ENCODE measurements around the gene L3MBTL2. TPM values are rescaled to one million over a fixed set of nuclear protein-coding genes. Genes with fewer than 3 reads are reported as not detected.

L3MBTL2 gene
- total and polyA plus RNA-seq, 5 experiments from 2014 or later: 27.5 to 44.2 (median 39.9) TPM

DNA sequence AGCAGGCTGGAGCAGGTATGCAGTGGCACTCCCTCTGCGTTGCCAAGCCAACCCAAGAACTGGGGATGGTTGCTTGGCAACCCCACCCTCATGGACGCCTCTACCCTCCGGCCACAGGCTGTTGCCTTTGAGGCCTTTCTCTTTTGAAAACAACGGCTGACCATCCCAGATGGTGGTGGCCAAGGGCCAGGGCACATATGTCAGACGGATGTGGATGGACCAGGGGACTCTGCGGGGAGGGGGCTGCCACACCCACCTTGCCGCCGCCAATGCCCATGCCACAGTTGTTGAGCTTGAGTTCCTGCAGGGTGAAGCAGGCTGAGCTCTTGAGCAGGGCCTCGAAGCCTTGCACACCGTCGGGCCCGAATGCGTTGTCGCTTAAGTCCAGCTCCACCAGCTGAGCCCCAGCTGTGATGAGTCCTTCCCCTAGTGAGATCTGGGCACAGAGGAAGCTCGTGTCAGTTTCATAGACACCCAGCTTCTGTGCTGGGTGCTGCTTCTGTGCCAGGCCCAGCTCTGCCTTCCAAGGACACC, 59.4 kb downstream of the L3MBTL2 start:
- Mint-ChIP-seq H3K27ac (peak overlapping the region in 1 of 10 donors; percentile 80), H3K4me3 (no peak overlapping the region), H3K9me3 (no peaks in the 10 kb centered on the region), H3K36me3 (peaks cover 0 to 84% (median 8%) of the 10 kb centered on the region in 3 donors), H3K27me3 (no peaks in the 10 kb centered on the region), H3K4me1 (peaks cover 0 to 6% (median 5%) of the 10 kb centered on the region in 4 donors)
- ATAC-seq: no peak
- DNase-seq: no peak
- POLR2A ChIA-PET: no interaction called here

DNA sequence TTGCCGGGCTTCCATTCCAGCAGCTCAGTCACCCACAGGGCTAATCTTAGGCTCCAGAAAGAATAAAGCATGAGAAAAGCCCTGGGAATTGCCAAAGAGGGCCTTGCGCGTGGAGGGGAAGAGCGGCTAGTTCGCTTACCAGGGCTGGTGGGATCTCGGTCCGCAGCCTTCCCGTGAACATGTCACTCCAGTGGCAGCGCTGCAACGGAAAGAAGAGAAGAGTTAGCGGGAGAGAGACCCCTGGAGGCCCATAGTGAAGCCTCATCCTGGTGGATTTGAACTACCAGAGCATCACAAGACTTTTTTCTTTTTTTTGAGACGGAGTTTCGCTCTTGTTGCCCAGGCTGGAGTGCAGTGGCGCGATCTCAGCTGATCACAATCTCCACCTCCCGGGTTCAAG, 62.8 kb downstream of the L3MBTL2 start:
- H3K36me3 Mint-ChIP-seq: peaks cover 0 to 83% (median 6%) of the 10 kb centered on the region in 3 donors
- no peaks in the 10 kb centered on the region for H3K9me3 Mint-ChIP-seq
- POLR2A ChIA-PET: no interaction called here

DNA sequence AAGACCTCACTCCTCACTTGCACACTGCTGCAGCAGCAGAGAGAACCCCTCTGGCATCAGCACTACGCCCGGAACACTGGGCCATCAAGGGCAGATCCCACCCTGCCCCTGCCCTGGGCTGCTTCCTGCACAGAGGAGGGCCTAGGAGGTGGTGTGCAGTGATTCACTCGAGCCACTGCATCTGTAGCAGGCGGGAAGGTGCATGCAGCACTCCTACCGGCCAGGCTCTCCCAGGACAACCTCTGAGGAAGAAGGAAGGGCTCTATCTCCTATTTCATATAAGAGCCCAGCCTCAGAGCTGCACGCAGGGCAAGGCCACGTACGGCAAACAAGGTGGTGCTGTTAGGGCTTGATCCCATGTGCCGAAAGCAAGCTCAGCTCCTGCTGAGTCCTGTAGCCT, 66.7 kb downstream of the L3MBTL2 start:
- POLR2A ChIA-PET: interaction anchor here (1.9 kb wide), 1 partner anchor 15 kb away, joined by 5 read pairs; the partner anchor contains the start of gene RANGAP1
- ATAC-seq: no peak
- H3K4me1 Mint-ChIP-seq: peaks cover 0 to 8% (median under 1%) of the 10 kb centered on the region in 4 donors
- H3K4me3 Mint-ChIP-seq: no peak overlapping the region
- H3K27me3 Mint-ChIP-seq: no peaks in the 10 kb centered on the region
- H3K36me3 Mint-ChIP-seq: peaks cover 0 to 88% (median 10%) of the 10 kb centered on the region in 3 donors
- peak overlapping the region in 1 of 10 donors; percentile 45 for H3K27ac Mint-ChIP-seq
- H3K9me3 Mint-ChIP-seq: no peaks in the 10 kb centered on the region
- DNase-seq: no peak

More for the DNA sequence above, 62.8 kb downstream of the L3MBTL2 start:
- ATAC-seq (no peak), DNase-seq (no peak)
- Mint-ChIP-seq H3K4me3 (no peak overlapping the region), H3K27ac (peak overlapping the region in 1 of 10 donors; percentile 15), H3K4me1 (peaks cover 0 to 6% (median 4%) of the 10 kb centered on the region in 4 donors), H3K27me3 (no peaks in the 10 kb centered on the region)

DNA sequence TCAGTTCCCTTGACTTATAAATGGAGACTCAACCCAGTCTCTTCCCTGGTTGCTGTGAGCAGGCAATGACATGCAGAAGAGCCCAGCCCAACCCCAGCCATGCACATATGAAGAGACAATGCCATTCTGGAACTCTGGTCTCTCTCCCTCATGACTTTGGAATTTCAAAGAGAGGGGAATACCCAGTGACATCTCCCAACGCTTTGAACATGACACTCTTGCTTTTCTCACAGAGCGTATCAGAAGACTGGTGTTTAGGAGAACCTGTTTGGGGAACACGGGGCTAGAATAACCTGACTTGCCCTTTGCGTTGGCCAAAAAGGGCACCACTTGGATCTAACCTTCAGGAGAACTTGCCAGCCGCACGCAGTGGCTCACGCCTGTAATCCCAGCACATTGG, 68.0 kb downstream of the L3MBTL2 start:
- peak overlapping the region in 2 of 10 donors; percentile 45 to 56 for H3K27ac Mint-ChIP-seq
- POLR2A ChIA-PET: no interaction called here
- DNase-seq (no peak), ATAC-seq (no peak)
- no peak overlapping the region for H3K4me3 Mint-ChIP-seq
- peaks cover 0 to 86% (median 14%) of the 10 kb centered on the region in 3 donors for H3K36me3 Mint-ChIP-seq
- no peaks in the 10 kb centered on the region for H3K27me3 Mint-ChIP-seq
- H3K9me3 Mint-ChIP-seq: no peaks in the 10 kb centered on the region
- peaks cover 0 to 11% (median under 1%) of the 10 kb centered on the region in 4 donors for H3K4me1 Mint-ChIP-seq

- ATAC-seq (no peak), DNase-seq (no peak)
- Mint-ChIP-seq H3K27ac (peak overlapping the region in 1 of 10 donors; percentile 75), H3K27me3 (no peaks in the 10 kb centered on the region), H3K4me1 (peaks cover 0 to 9% (median 1%) of the 10 kb centered on the region in 4 donors), H3K36me3 (peaks cover 0 to 91% (median 17%) of the 10 kb centered on the region in 3 donors), H3K9me3 (no peaks in the 10 kb centered on the region), H3K4me3 (no peak overlapping the region)
- POLR2A ChIA-PET: no interaction called here
Observed at GRCh38 chr22:41274856-41275255, 69.7 kb downstream of the L3MBTL2 start.

DNA sequence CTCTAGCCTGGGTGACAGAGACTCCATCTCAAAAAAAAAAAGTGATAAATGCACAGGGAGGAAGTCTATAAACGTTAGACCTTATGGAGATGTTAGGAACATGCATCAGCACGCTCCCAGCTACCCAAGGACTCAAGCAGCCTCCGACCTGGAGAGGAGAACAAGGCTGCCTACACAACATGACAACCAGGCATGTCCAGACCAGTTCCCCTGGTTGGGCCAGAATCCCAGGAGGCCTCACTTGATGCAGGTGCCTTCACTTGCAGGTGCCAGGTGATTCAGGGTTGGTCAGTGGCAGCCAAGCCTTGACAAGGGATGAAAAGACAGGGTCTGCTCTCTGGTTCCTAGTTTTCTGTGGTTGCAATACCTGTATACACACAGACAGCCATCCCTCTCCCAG, 75.0 kb downstream of the L3MBTL2 start:
- no peak for DNase-seq
- Mint-ChIP-seq H3K9me3 (no peaks in the 10 kb centered on the region), H3K4me3 (no peak overlapping the region), H3K4me1 (peaks cover 14 to 38% (median 27%) of the 10 kb centered on the region in 4 donors), H3K27ac (peak overlapping the region in 2 of 10 donors; percentile 21 to 62), H3K27me3 (no peaks in the 10 kb centered on the region), H3K36me3 (peaks cover 0 to 87% (median 11%) of the 10 kb centered on the region in 3 donors)
- POLR2A ChIA-PET: no interaction called here
- no peak for ATAC-seq

- peaks cover 13 to 39% (median 32%) of the 10 kb centered on the region in 4 donors for H3K4me1 Mint-ChIP-seq
- ATAC-seq (no peak), DNase-seq (no peak)
- no peaks in the 10 kb centered on the region for H3K27me3 Mint-ChIP-seq
- no peaks in the 10 kb centered on the region for H3K9me3 Mint-ChIP-seq
- peaks cover 0 to 79% (median 11%) of the 10 kb centered on the region in 3 donors for H3K36me3 Mint-ChIP-seq
- H3K4me3 Mint-ChIP-seq: no peak overlapping the region
- POLR2A ChIA-PET: interaction anchor here (1.0 kb wide), 1 partner anchor 22 kb away, joined by 3 read pairs; no protein-coding TSS in a partner anchor
- peak overlapping the region in 3 of 10 donors; percentile 3 to 57 (median 43) for H3K27ac Mint-ChIP-seq
Observed at GRCh38 chr22:41280854-41281253, 75.7 kb downstream of the L3MBTL2 start.

Small RNA genes lying within 50 kb of the gene (microRNA-seq; reads per million reads assigned to microRNA genes)
- not detected for gene MIR6889 (ENCODE audit: borderline microRNAs expressed)

Other genes starting within 250 kb of the L3MBTL2 start
- 100 to 1,000 TPM; 106 to 116 TPM for gene EP300, start 112.7 kb upstream of the L3MBTL2 start, total RNA-seq
- gene EP300, start 112.7 kb upstream of the L3MBTL2 start, polyA plus RNA-seq: 10 to 100 TPM in 1 of 3 donors, 1 to 10 TPM in 2; 8.3 to 20.3 (median 8.5) TPM
- under 1 TPM; 0.83 to 0.85 TPM for gene CHADL, start 35.6 kb downstream of the L3MBTL2 start, total RNA-seq
- 1 to 10 TPM in 2 of 3 donors, under 1 TPM in 1; 0.49 to 1.7 (median 1.3) TPM for gene CHADL, start 35.6 kb downstream of the L3MBTL2 start, polyA plus RNA-seq
- gene RANGAP1, start 80.9 kb downstream of the L3MBTL2 start, total RNA-seq: 10 to 100 TPM; 80.0 to 86.6 TPM
- 10 to 100 TPM; 18.9 to 30.1 (median 23.8) TPM for gene RANGAP1, start 80.9 kb downstream of the L3MBTL2 start, polyA plus RNA-seq
- gene ZC3H7B, start 96.2 kb downstream of the L3MBTL2 start, total RNA-seq: 10 to 100 TPM; 48.0 to 48.1 TPM
- gene ZC3H7B, start 96.2 kb downstream of the L3MBTL2 start, polyA plus RNA-seq: 1 to 10 TPM in 2 of 3 donors, under 1 TPM in 1; 0.65 to 1.5 (median 1.2) TPM
- 1 to 10 TPM; 5.2 to 5.9 TPM for gene TEF, start 176.6 kb downstream of the L3MBTL2 start, total RNA-seq
- 1 to 10 TPM; 2.0 to 5.7 (median 4.4) TPM for gene TEF, start 176.6 kb downstream of the L3MBTL2 start, polyA plus RNA-seq
- gene TOB2, start 241.5 kb downstream of the L3MBTL2 start, total RNA-seq: 10 to 100 TPM; 26.2 to 26.4 TPM
- 10 to 100 TPM in 1 of 3 donors, 1 to 10 TPM in 2; 8.7 to 12.1 (median 9.0) TPM for gene TOB2, start 241.5 kb downstream of the L3MBTL2 start, polyA plus RNA-seq